ENCODE data around the gene CA5A. TPM values are rescaled to one million over a fixed set of nuclear protein-coding genes. Genes with fewer than 3 reads are reported as not detected.

CA5A gene
- total RNA-seq, 4 donors from 2014 or later = not detected

GRCh38 chr16:87957296-87958094 is 21.2 kb upstream of the CA5A start:
- Histone ChIP-seq H3K27ac (replicated peaks in 1 of 4) (no peak overlapping the region), H3K36me3 (peaks cover 0 to 28% (median 12%) of the 10 kb centered on the region in 4 donors), H3K4me1 (peaks cover 45 to 66% (median 52%) of the 10 kb centered on the region in 4 donors), H3K4me3 (no peak overlapping the region), H3K27me3 (no peaks in the 10 kb centered on the region), H3K9me3 (no peaks in the 10 kb centered on the region)
- intact Hi-C loops (cut with DNase I) = no loop called here
- 87% methylated on average over 23 of the region's 34 CpGs for whole genome bisulfite sequencing
- TF ChIP-seq EP300 (IDR thresholded peaks at IDR 0.05) (no peak), CTCF (IDR thresholded peaks at IDR 0.05) (no peak), POLR2AphosphoS5 (IDR thresholded peaks at IDR 0.05) (no peak), POLR2A (IDR thresholded peaks at IDR 0.05; ENCODE audit: low read depth) (no peak)
- no peak for DNase-seq (ENCODE audit: extremely low spot score)

DNA sequence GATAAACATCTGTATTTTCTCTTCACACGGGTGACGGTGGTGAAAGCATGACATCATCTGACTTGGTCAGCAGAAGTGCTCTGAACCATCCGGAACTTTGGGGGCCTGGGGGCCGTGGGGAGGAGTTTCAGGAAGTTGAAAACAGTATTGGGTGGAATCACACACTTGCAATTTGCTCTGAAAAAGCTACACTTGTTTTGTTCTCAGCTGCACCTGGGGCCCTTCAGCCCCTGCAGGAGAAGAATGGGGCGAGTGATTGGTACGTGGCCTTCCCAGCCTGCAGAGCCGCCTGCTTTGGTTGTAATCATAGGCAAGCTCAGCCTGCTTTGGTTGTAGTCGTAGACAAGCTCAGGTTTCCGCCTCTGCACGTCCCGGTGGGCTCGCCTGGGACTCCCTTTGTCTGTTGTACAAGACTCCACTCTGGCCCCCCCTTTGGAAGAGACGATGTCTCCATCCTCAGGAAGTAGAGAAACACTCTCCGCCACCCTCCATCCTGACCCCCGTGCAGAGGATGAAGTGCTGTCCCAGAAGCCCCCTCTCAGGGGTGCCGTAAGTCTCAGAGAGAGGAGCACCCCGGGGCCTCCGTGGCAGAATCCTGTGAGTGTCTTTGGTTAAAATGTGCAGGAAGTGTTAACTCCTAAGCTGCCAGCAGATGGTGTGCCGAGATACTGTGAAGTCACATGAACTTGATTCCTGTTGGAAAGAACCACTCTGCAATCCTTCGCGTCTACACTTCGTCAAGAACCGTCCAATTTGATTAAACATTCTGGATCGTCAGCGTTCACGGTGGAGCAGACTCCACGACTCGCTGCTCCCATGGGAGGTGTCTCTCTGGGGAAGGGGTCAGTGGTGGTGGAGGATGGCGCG is 20.3 kb upstream of the CA5A start:
- H3K27ac ChIP-seq (replicated peaks in 1 of 4) = peak overlapping the region in 2 of 4 donors; percentile 41 to 51
- H3K4me3 ChIP-seq = peak overlapping the region in 3 of 4 donors; percentile 5 to 23 (median 13)
- intact Hi-C loops (cut with DNase I) = no loop called here
- DNase-seq (ENCODE audit: extremely low spot score) = no peak
- H3K4me1 ChIP-seq = peaks cover 52 to 73% (median 56%) of the 10 kb centered on the region in 4 donors
- 33% methylated on average over 30 of the region's 30 CpGs for WGBS
- H3K27me3 ChIP-seq = no peaks in the 10 kb centered on the region
- H3K9me3 ChIP-seq = no peaks in the 10 kb centered on the region
- peaks cover 0 to 28% (median 12%) of the 10 kb centered on the region in 4 donors for H3K36me3 ChIP-seq
- TF ChIP-seq POLR2AphosphoS5 (IDR thresholded peaks at IDR 0.05) = no peak

GRCh38 chr16:87956098-87956364 is 19.7 kb upstream of the CA5A start:
- Histone ChIP-seq H3K4me3 (no peak overlapping the region), H3K27ac (replicated peaks in 1 of 4) (peak overlapping the region in 1 of 4 donors; percentile 51), H3K36me3 (peaks cover 0 to 28% (median 12%) of the 10 kb centered on the region in 4 donors), H3K4me1 (peaks cover 52 to 73% (median 56%) of the 10 kb centered on the region in 4 donors), H3K9me3 (no peaks in the 10 kb centered on the region), H3K27me3 (no peaks in the 10 kb centered on the region)
- TF ChIP-seq EP300 (IDR thresholded peaks at IDR 0.05) = no peak
- TF ChIP-seq POLR2AphosphoS5 (IDR thresholded peaks at IDR 0.05) = no peak
- no peak for TF ChIP-seq CTCF (IDR thresholded peaks at IDR 0.05)
- TF ChIP-seq POLR2A (IDR thresholded peaks at IDR 0.05; ENCODE audit: low read depth) = no peak
- no peak for DNase-seq (ENCODE audit: extremely low spot score)
- intact Hi-C loops (cut with DNase I) = no loop called here
- WGBS = 45% methylated on average over 3 of the region's 3 CpGs

DNA sequence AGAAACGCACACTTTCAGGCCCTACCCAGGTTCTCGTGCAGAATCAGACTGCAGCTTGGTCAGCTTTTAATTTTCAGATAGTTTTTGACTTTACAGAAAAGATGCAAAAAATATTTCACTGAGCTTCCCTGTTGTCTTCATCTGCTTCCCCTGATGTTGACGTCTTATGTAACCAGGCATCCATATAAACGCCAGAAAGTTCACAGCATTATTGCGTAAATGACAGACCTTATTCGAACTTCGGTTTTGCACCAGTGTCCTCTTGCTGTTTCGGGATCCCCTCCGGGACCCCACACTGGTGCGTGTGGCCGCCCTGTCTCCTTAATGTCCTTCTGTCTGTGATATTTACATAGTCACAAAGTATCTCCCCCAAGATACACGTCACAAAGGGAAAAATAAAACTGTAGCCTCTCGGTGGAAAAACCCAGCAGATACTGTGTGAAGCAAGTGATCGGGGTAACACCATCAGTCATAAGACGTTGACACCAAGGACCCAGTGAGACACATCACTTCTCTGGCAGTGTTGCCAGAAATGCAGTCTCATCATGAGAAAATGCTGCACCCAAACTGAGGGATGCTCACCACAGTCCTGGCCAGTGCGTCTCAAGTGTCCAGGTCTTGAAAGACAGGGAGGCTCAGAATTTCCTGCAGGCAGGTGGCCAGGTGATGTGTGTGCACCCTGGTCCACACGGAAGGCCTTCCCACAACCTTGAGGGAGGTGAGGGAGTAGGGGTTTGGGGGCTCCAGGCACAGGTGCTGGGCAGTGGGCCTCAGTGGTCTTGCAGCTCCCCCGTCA is 19.2 kb upstream of the CA5A start:
- no peak for DNase-seq (ENCODE audit: extremely low spot score)
- H3K4me3 ChIP-seq = no peak overlapping the region
- no peak for TF ChIP-seq EP300 (IDR thresholded peaks at IDR 0.05)
- TF ChIP-seq CTCF (IDR thresholded peaks at IDR 0.05) = no peak
- no peak for TF ChIP-seq POLR2AphosphoS5 (IDR thresholded peaks at IDR 0.05)
- TF ChIP-seq POLR2A (IDR thresholded peaks at IDR 0.05; ENCODE audit: low read depth) = no peak
- intact Hi-C loops (cut with DNase I) = no loop called here
- peak overlapping the region in 3 of 4 donors; percentile 20 to 64 (median 51) for H3K27ac ChIP-seq (replicated peaks in 1 of 4)
- H3K36me3 ChIP-seq = peaks cover 0 to 28% (median 12%) of the 10 kb centered on the region in 4 donors
- H3K9me3 ChIP-seq = no peaks in the 10 kb centered on the region
- H3K4me1 ChIP-seq = peaks cover 52 to 74% (median 58%) of the 10 kb centered on the region in 4 donors
- no peaks in the 10 kb centered on the region for H3K27me3 ChIP-seq
- 73% methylated on average over 17 of the region's 18 CpGs for WGBS

Measured in esophagus muscularis mucosa (tissue), 4 donors.